GM18867 (cell line): ENCODE data around the gene ADAMTS18.
A peak's percentile ranks its signal among the peaks of the same experiment; 100 is the strongest.

ENCODE experiments used
- ATAC-seq: cut with Tn5 transposase; IDR thresholded peaks from one replicate; pipeline ENCODE4 v1.9.1; 2021; ENCODE audit warnings: mild to moderate bottlenecking, moderate library complexity; ENCODE audit not compliant: unreplicated experiment

ADAMTS18 gene

GRCh38 chr16:77439106-77439505 is 4.3 kb upstream of the ADAMTS18 start:
- ATAC-seq = no peak

DNA sequence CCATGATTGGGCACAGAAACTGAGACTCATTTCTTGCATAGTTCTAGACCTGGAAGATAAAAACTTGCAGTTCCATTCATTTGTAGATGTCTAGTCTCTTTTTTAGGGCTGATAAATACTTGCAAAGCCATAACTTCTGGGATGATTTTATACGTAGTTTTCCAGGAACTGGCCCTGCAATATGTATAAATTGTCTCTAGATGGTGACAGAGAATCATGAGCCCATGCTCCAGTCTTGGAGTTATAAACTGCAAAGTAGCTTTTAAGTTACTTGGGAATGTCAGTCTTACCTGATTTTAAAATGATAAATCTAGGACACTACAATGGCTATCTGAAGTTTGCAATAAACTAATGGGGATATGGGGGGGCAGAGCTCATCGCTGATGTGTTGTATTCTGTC is 3.0 kb upstream of the ADAMTS18 start:
- no peak for ATAC-seq

GRCh38 chr16:77435272-77435820 is 512 bp upstream of the ADAMTS18 start:
- ATAC-seq = no peak

GRCh38 chr16:77434022-77434529 is 758 bp downstream of the ADAMTS18 start:
- no peak for ATAC-seq

DNA sequence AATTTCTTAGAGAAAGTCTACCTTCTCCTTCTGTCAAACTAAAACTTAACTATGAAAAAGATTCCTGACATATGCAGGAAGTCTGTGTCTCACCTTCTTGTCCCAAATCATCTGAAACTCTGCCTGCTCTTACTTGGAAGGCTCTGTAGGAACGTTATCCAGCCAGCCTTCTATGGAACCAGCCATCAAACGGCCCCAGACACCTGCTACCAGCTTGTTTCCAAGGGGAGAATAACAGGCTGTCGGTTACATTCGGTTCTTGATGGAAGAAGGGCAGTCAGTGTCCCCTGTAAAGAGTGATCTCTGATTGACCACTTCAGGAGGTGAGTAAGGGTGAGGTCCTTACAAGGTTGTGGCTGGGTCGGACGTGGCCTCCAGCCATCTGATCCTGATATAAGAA is 1.7 kb downstream of the ADAMTS18 start:
- ATAC-seq = no peak

DNA sequence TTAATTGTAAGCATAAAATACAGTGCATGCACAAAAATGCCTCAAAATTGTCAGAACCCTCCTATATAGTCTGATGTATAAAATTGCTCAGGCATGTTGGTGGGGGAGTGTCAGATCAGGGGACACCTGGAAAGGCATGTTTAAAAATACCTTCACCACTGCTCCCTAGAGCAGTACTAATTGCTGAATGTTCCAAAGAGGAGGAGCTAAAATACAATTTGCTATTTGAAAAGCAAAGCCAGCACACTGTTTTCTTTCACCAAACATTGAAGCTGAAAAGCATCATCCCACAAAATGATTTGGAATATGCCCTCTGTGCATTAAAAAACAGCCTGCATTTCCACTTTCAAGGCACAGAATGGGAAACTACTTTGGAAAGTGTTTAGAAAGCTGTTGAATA is 2.6 kb downstream of the ADAMTS18 start:
- no peak for ATAC-seq

DNA sequence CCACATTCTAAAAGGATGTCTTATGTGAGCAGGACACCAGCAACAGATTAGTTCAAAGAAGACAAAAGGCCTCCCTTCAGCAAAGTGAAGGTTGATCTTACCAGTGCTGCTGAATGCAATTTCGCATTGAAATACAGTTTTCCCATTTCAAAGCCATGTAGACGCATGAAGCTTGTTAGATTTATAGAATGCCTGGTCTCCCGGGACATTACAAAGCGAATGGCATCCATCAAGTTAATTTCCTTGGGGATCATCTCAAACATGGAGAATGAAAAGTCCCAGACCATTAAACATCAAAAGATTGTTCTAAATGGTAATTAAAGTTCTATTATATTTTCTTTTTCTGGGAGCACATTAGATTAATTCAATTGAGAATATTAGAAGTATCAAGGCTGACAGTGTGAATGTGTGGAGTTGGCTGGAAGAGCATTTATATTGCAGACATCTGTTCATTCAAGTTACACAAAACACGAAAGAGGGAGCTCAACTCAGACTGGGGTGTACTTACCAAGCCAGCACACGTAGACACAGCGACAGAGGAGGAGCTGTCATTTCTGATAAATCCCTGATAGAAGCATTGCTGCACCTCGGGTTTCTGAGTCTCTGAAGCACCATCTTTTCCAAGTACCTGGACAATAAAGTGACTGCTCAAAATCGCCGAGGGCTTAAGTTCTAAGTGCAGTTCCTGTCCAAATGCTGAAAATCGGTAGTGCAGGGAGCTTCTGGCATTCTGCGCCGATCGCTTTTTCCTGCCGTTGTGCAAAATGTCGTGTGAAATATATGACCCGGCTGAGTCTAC is 3.8 kb downstream of the ADAMTS18 start:
- ATAC-seq = no peak

GRCh38 chr16:77430360-77430759 is 4.5 kb downstream of the ADAMTS18 start:
- no peak for ATAC-seq

DNA sequence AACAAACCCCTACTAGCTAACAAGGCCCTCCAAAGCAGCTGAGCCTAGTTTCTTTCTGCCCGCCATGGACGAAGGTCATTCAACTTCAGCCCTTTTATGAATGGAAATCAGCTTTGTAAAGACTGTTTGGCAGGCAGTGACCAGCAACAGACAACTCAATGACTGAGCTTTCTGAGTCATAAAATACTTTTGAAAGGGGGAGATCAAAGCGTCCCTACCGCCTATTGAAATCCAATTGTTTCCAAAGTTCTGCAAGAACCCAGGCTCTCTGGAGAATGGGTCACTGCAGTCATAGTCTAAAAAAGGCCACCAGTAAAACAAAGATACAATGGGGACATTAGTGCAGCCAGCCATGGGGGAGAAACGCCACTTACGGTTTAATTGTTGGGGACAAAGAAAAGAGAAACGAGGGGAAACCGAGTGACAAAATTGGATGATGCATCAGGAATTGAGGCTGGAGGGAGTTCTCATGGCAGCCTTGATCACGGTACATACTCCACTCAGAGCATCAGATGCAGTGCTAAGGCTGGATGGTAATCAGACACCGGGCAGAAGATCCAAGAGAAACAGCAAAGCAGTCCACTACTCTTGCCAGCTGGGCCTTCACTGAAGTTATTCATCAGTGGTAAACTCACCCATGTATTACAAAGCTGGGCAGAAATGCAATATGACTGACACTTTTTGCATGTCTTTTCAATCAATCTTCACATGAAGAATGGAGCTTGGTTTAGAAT is 9.8 kb downstream of the ADAMTS18 start:
- no peak for ATAC-seq

- no peak for ATAC-seq
Observed at GRCh38 chr16:77422196-77422784, 12.5 kb downstream of the ADAMTS18 start.

GRCh38 chr16:77416939-77417480 is 17.8 kb downstream of the ADAMTS18 start:
- ATAC-seq = no peak

DNA sequence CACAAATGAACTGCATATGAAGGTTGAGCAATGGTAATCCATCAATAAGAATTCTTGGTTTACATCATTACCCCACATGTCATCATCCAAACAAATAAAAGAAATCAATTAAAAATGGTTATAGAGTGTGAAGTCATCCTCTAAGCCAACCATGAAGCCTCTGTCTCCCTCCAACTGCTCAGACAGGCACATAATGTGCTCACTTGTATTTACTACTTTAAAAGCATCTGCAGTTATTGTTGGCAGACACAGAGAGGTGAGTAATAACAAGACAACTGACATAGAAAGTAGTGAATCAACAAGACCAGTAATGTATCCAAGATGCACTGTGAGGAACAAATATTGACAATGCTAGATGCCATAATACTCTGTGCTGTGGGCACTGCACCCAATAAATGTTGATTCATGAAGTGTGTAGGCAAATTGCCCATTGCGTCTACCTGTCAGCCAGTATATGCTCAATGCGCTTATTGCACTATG is 20.0 kb downstream of the ADAMTS18 start:
- ATAC-seq = no peak

DNA sequence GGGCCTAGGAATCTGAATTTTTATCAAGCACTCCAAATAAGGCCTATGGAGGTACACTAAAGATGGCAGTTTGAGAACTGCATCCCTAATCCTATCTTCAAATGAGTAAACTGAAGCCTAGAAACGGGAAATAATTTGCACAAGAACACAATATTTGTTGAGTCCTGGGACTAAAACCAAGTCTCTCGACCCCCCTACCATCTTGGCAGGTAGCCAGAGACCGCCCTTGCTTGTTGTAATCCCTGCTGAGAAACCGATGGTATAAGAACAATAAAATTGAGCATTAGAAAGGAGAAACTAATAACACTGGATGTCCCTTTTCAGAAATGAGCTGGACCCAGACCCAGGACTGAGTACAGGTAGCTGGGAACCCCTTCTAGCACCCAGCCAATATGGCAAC is 24.4 kb downstream of the ADAMTS18 start:
- ATAC-seq = no peak

GRCh38 chr16:77409311-77409710 is 25.5 kb downstream of the ADAMTS18 start:
- no peak for ATAC-seq

DNA sequence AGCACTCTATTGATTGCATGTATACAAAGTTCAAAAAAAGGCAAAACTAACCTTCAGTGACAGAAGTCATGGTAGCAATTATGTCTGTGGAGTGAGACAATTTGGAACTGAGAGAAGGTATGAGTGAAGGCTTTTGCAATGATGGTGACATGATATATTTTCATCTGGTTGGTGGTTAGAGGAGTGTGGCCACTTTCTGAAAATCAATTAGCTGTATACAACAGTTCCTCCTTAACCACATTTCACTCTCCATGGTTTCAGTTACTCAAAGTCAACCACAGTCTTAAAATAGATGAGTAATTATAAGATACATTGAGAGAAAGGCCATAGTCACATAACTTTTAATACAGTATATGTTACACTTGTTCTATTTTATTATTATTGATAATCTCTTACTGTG is 26.2 kb downstream of the ADAMTS18 start:
- ATAC-seq = peak; percentile 54

DNA sequence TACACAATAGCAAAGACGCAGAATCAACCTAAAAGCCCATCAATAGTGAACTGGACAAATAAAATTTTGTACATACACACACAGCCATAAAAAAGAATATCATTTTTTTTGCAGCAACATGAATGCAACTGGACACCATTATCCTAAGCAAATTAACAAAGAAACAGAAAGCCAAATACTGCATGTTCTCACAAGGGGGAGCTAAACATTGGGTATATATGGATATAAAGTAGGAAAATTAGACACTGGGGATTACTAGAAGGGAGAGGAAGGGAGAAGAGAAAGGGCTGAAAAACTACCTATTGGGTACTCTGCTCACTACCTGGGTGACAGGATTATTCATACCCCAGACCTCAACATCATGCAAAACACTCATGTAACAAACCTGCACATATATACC is 28.2 kb downstream of the ADAMTS18 start:
- no peak for ATAC-seq

GRCh38 chr16:77404775-77405174 is 30.1 kb downstream of the ADAMTS18 start:
- ATAC-seq = no peak

DNA sequence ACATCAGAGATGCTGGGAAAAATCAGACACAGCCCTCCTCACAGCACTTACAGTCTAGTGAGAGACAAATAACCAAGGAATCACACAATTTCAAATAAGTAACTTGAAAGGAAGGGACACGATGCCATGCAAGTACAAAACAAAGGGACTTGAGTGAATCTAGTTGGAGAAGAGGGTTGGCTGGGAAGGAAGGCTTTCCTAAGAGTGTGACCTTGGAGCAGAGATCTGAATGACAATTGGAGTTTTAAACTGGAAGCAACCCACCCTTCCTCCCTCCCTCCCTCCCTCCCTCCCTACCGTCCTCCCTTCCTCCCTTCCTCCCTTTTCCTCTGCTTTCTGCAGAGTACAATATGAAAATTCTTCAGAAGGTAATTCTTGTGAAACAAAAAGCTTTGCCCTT is 31.1 kb downstream of the ADAMTS18 start:
- ATAC-seq = no peak

- ATAC-seq = no peak
Observed at GRCh38 chr16:77402672-77403071, 32.2 kb downstream of the ADAMTS18 start.

GRCh38 chr16:77402118-77402517 is 32.7 kb downstream of the ADAMTS18 start:
- ATAC-seq = no peak

- no peak for ATAC-seq
Observed at GRCh38 chr16:77399546-77399945, 35.3 kb downstream of the ADAMTS18 start.
